ENCODE measurements around the gene ADNP2.
A peak's percentile ranks its signal among the peaks of the same experiment; 100 is the strongest.

The ADNP2 gene

GRCh38 chr18:80108739-80109675 lies at the start of gene ADNP2:
ADNP2 (plus strand) TSS chr18:80109262; CDS start chr18:80117543, 8,281 bp downstream.
- DNase-seq, result peak; percentile 92

- DNase-seq, result no peak
Measured at GRCh38 chr18:80059945-80060344, 49.1 kb upstream of the ADNP2 start.

GRCh38 chr18:80065705-80066104 lies 43.4 kb upstream of the ADNP2 start:
- DNase-seq, result no peak

- DNase-seq, result no peak
Measured at GRCh38 chr18:80067321-80067720, 41.7 kb upstream of the ADNP2 start.

- no peak for DNase-seq
Measured at GRCh38 chr18:80067897-80068296, 41.2 kb upstream of the ADNP2 start.

GRCh38 chr18:80068571-80069272 lies 40.3 kb upstream of the ADNP2 start:
- DNase-seq, result no peak

GRCh38 chr18:80070825-80071224 lies 38.2 kb upstream of the ADNP2 start:
- DNase-seq, result no peak

GRCh38 chr18:80074183-80074582 lies 34.9 kb upstream of the ADNP2 start:
- no peak for DNase-seq

- no peak for DNase-seq
Measured at GRCh38 chr18:80074697-80075096, 34.4 kb upstream of the ADNP2 start.

- DNase-seq, result no peak
Measured at GRCh38 chr18:80075940-80076339, 33.1 kb upstream of the ADNP2 start.

GRCh38 chr18:80076379-80076778 lies 32.7 kb upstream of the ADNP2 start:
- DNase-seq, result no peak

GRCh38 chr18:80077873-80078272 lies 31.2 kb upstream of the ADNP2 start:
- DNase-seq, result no peak

GRCh38 chr18:80086281-80086680 lies 22.8 kb upstream of the ADNP2 start:
- no peak for DNase-seq

GRCh38 chr18:80088036-80088435 lies 21.0 kb upstream of the ADNP2 start:
- DNase-seq, result no peak

GRCh38 chr18:80088823-80089222 lies 20.2 kb upstream of the ADNP2 start:
- DNase-seq, result no peak

- no peak for DNase-seq
Measured at GRCh38 chr18:80095414-80095813, 13.6 kb upstream of the ADNP2 start.

- no peak for DNase-seq
Measured at GRCh38 chr18:80096032-80096565, 13.0 kb upstream of the ADNP2 start.

- DNase-seq, result no peak
Measured at GRCh38 chr18:80097201-80097600, 11.9 kb upstream of the ADNP2 start.

GRCh38 chr18:80103231-80103630 lies 5.8 kb upstream of the ADNP2 start:
- DNase-seq, result no peak

GRCh38 chr18:80104364-80104779 lies 4.7 kb upstream of the ADNP2 start:
- DNase-seq, result no peak

GRCh38 chr18:80105369-80106167 lies 3.5 kb upstream of the ADNP2 start:
- no peak for DNase-seq

- no peak for DNase-seq
Measured at GRCh38 chr18:80106482-80107051, 2.5 kb upstream of the ADNP2 start.

GRCh38 chr18:80107426-80107825 lies 1.6 kb upstream of the ADNP2 start:
- no peak for DNase-seq

Data from activated CD4-positive, alpha-beta T cell treated with anti-CD3 and anti-CD28 coated beads, Interleukin-2, Interleukin-6, amounts not matched to agents 100 ng/mL and 50 ng/mL, durations not matched to agents 16 hours and 8 hours (primary cell).